HepG2 (cell line): ENCODE measurements around the gene LRRC4C. TPM values are rescaled to one million over a fixed set of nuclear protein-coding genes. Genes with fewer than 3 reads are reported as not detected.

ENCODE experiments used
- CEBPZ ChIP-seq: IDR thresholded peaks from 2 replicates; pipeline ENCODE4 v1.6.1; 2012; ENCODE audit warnings: low read length, improper control_type of control experiment
- ZNF318 ChIP-seq: sonication (generic); formaldehyde crosslinking; IDR thresholded peaks from 2 replicates; pipeline ENCODE4 v1.4.0; 2020; ENCODE audit warnings: mild to moderate bottlenecking, missing genetic modification reagents
- ZNF432 ChIP-seq: sonication (generic); formaldehyde crosslinking; IDR thresholded peaks from 2 replicates; pipeline ENCODE4 v1.5.0; 2020; ENCODE audit warnings: missing genetic modification reagents, mild to moderate bottlenecking, borderline replicate concordance
- polyA plus RNA-seq, 8 experiments: library from polyadenylated mRNA; depleted of rRNA in 3 of 8; stranded (reverse) in 7 of 8; unstranded in 1 of 8; fragments of >200 nt; fragmentation: Illumina TruSeq in 4 of 8; extraction: Trizol in 4 of 8; gene quantifications; 2 replicates each; pipeline versions ENCODE4 v1.2.1 to v1.2.3, GENCODE V29; 2011 to 2016; ENCODE audit warnings: low read depth in 4 of 8, missing spikeins in 1 of 8, mixed read lengths in 1 of 8; ENCODE audit not compliant: insufficient read depth in 1 of 8
- total RNA-seq, 5 experiments: library from RNA; depleted of rRNA; stranded (reverse); fragments of >200 nt; fragmentation: Illumina TruSeq; extraction: Trizol; gene quantifications; 2 replicates each; pipeline ENCODE4 v1.2.3, GENCODE V29; 2016; ENCODE audit warnings: low read depth in 1 of 5

LRRC4C gene
- total and polyA plus RNA-seq, 2 of the 13 experiments (the other 11 are each of a cell fraction or from before 2014, with no cell fraction given) = not detected

- TF ChIP-seq ZNF318 (CRISPR knock-in tag) (no peak), CEBPZ (no peak), ZNF432 (CRISPR knock-in tag) (no peak)
Measured at GRCh38 chr11:40388097-40388818, 1071.2 kb downstream of the LRRC4C start (continued).
